ENCODE data around the gene IQCF2.
"Not testable (repeated sequence)": the region's sequence is repeated elsewhere in the genome, so short reads cannot be mapped to it uniquely, and the experiment has no call there.

DNA sequence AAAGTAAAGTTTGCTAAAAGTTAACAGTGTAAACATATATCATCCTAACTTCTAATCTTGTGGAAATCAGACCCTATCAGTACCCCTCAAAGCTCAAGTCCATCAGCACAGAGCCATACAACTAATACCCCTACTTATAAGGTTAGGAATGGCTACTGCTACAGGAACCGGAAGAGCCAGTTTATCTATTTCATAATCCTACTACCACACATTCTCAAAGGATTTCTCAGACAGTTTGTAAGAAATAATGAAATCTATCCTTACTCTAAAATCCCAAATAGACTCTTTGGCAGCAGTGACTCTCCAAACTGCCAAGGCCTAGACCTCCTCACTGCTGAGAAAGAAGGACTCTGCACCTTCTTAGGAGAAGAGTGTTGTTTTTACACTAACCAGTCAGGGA lies 6.0 kb upstream of the IQCF2 start:
- TF ChIP-seq, protein P1, sequence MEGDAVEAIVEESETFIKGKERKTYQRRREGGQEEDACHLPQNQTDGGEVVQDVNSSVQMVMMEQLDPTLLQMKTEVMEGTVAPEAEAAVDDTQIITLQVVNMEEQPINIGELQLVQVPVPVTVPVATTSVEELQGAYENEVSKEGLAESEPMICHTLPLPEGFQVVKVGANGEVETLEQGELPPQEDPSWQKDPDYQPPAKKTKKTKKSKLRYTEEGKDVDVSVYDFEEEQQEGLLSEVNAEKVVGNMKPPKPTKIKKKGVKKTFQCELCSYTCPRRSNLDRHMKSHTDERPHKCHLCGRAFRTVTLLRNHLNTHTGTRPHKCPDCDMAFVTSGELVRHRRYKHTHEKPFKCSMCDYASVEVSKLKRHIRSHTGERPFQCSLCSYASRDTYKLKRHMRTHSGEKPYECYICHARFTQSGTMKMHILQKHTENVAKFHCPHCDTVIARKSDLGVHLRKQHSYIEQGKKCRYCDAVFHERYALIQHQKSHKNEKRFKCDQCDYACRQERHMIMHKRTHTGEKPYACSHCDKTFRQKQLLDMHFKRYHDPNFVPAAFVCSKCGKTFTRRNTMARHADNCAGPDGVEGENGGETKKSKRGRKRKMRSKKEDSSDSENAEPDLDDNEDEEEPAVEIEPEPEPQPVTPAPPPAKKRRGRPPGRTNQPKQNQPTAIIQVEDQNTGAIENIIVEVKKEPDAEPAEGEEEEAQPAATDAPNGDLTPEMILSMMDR (IDR thresholded peaks at IDR 0.05): not testable (repeated sequence)
- not testable (repeated sequence) for TF ChIP-seq POLR2A (IDR thresholded peaks at IDR 0.05)
